ENCODE measurements around the gene CAP1.
A peak's percentile ranks its signal among the peaks of the same experiment; 100 is the strongest.

GRCh38 chr1:40039757-40040510 is 595 bp upstream of the CAP1 start:
- peak; percentile 75 to 98 (median 97) for TF ChIP-seq POLR2AphosphoS5 (IDR thresholded peaks at IDR 0.05)
- TF ChIP-seq, protein P1, sequence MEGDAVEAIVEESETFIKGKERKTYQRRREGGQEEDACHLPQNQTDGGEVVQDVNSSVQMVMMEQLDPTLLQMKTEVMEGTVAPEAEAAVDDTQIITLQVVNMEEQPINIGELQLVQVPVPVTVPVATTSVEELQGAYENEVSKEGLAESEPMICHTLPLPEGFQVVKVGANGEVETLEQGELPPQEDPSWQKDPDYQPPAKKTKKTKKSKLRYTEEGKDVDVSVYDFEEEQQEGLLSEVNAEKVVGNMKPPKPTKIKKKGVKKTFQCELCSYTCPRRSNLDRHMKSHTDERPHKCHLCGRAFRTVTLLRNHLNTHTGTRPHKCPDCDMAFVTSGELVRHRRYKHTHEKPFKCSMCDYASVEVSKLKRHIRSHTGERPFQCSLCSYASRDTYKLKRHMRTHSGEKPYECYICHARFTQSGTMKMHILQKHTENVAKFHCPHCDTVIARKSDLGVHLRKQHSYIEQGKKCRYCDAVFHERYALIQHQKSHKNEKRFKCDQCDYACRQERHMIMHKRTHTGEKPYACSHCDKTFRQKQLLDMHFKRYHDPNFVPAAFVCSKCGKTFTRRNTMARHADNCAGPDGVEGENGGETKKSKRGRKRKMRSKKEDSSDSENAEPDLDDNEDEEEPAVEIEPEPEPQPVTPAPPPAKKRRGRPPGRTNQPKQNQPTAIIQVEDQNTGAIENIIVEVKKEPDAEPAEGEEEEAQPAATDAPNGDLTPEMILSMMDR (IDR thresholded peaks at IDR 0.05), result no peak
- TF ChIP-seq POLR2A (IDR thresholded peaks at IDR 0.05), result peak; percentile 98
- no peak for TF ChIP-seq EP300 (IDR thresholded peaks at IDR 0.05; ENCODE audit: low read depth)

Data from transverse colon (tissue), 4 donors.